ENCODE measurements around the gene NADK. TPM values are rescaled to one million over a fixed set of nuclear protein-coding genes. Genes with fewer than 3 reads are reported as not detected.
"Not testable (repeated sequence)": the region's sequence is repeated elsewhere in the genome, so short reads cannot be mapped to it uniquely, and the experiment has no call there.

NADK gene
- total and polyA plus RNA-seq, 2 donors (not counting 1 experiment from before 2014, with no cell fraction given): 149 to 184 TPM

GRCh38 chr1:1752636-1753606, 25.3 kb downstream of the NADK start:
- H3K27ac ChIP-seq (ENCODE audit: low read length in 2 of 2): no peak overlapping the region
- peaks cover 0 to 49% of the 10 kb centered on the region in 2 experiments for H3K36me3 ChIP-seq (replicated peaks in 1 of 2; ENCODE audit: control extremely low read depth in 1 of 2, control insufficient read depth in 1 of 2, extremely low read depth in 1 of 2, insufficient read depth in 2 of 2, low read length in 1 of 2)
- H3K4me2 ChIP-seq (replicated peaks; ENCODE audit: low read depth, low read length, poor library complexity, severe bottlenecking): no peak overlapping the region
- H3K4me1 ChIP-seq (ENCODE audit: control insufficient read depth in 2 of 2, insufficient read depth in 2 of 2, low read length in 2 of 2): no peaks in the 10 kb centered on the region
- H2AFZ ChIP-seq (ENCODE audit: insufficient read depth, low read depth, low read length, poor library complexity, severe bottlenecking): no peak overlapping the region
- no peak overlapping the region for H3K4me3 ChIP-seq (ENCODE audit: control extremely low read depth in 1 of 5, extremely low read depth in 1 of 5, insufficient read depth in 1 of 5, low read depth in 2 of 5, low read length in 4 of 5)
- H4K20me1 ChIP-seq (ENCODE audit: control insufficient read depth, insufficient read depth, low read length, poor library complexity, severe bottlenecking): peaks cover 27% of the 10 kb centered on the region
- ATAC-seq (ENCODE audit: low read depth) (no peak), DNase-seq (no peak)
- H3K9me3 ChIP-seq (ENCODE audit: control extremely low read depth in 1 of 3, control insufficient read depth in 2 of 3, insufficient read depth in 1 of 3, low read length in 2 of 3): no peaks in the 10 kb centered on the region
- 92% methylated on average over 27 of the region's 37 CpGs for WGBS (ENCODE audit: insufficient coverage)
- TF ChIP-seq EZH2 (IDR thresholded peaks at IDR 0.05; ENCODE audit: borderline replicate concordance, insufficient read depth, low read depth, low read length, poor library complexity, severe bottlenecking) (no peak), CTCF (IDR thresholded peaks at IDR 0.05) (no peak)
- Mint-ChIP-seq H3K27ac (no peak overlapping the region), H3K4me3 (no peak overlapping the region), H3K9me3 (ENCODE audit: insufficient read depth) (no peaks in the 10 kb centered on the region), H3K27me3 (no peaks in the 10 kb centered on the region), H3K4me1 (peaks cover 5% of the 10 kb centered on the region)
- ChIA-PET CTCF (interaction anchor here (0.7 kb wide), 1 partner anchor 161 kb away, joined by 3 read pairs; no protein-coding TSS in a partner anchor), POLR2A (no interaction called here)
- no peak overlapping the region for H3K9ac ChIP-seq (ENCODE audit: low read length)
- no peaks in the 10 kb centered on the region for H3K27me3 ChIP-seq (replicated peaks in 1 of 4; ENCODE audit: control extremely low read depth in 1 of 4, control insufficient read depth in 3 of 4, insufficient read depth in 4 of 4, low read length in 3 of 4)
- H3K79me2 ChIP-seq (ENCODE audit: control insufficient read depth, insufficient read depth, low read length): peaks cover 35% of the 10 kb centered on the region
- intact Hi-C loops (cut with micrococcal nuclease): no loop called here

GRCh38 chr1:1752190-1752589, 26.1 kb downstream of the NADK start:
- H3K9ac ChIP-seq (ENCODE audit: low read length): no peak overlapping the region
- no peak overlapping the region for H3K27ac ChIP-seq (ENCODE audit: low read length in 2 of 2)
- peaks cover 0 to 42% of the 10 kb centered on the region in 2 experiments for H3K36me3 ChIP-seq (replicated peaks in 1 of 2; ENCODE audit: control extremely low read depth in 1 of 2, control insufficient read depth in 1 of 2, extremely low read depth in 1 of 2, insufficient read depth in 2 of 2, low read length in 1 of 2)
- H3K27me3 Mint-ChIP-seq: no peaks in the 10 kb centered on the region
- peaks cover 28% of the 10 kb centered on the region for H3K79me2 ChIP-seq (ENCODE audit: control insufficient read depth, insufficient read depth, low read length)
- no peaks in the 10 kb centered on the region for H3K4me1 ChIP-seq (ENCODE audit: control insufficient read depth in 2 of 2, insufficient read depth in 2 of 2, low read length in 2 of 2)
- H3K4me2 ChIP-seq (replicated peaks; ENCODE audit: low read depth, low read length, poor library complexity, severe bottlenecking): no peak overlapping the region
- intact Hi-C loops (cut with micrococcal nuclease): no loop called here
- CTCF ChIA-PET: interaction anchor here (0.7 kb wide), 1 partner anchor 162 kb away, joined by 3 read pairs; no protein-coding TSS in a partner anchor
- ATAC-seq (ENCODE audit: low read depth) (no peak), DNase-seq (no peak)
- TF ChIP-seq CTCF (IDR thresholded peaks at IDR 0.05) (no peak), EZH2 (IDR thresholded peaks at IDR 0.05; ENCODE audit: borderline replicate concordance, insufficient read depth, low read depth, low read length, poor library complexity, severe bottlenecking) (no peak)
- no peak overlapping the region for H2AFZ ChIP-seq (ENCODE audit: insufficient read depth, low read depth, low read length, poor library complexity, severe bottlenecking)
- no peaks in the 10 kb centered on the region for H3K9me3 Mint-ChIP-seq (ENCODE audit: insufficient read depth)
- H3K27ac Mint-ChIP-seq: no peak overlapping the region
- H3K4me3 Mint-ChIP-seq: no peak overlapping the region
- peaks cover 20% of the 10 kb centered on the region for H4K20me1 ChIP-seq (ENCODE audit: control insufficient read depth, insufficient read depth, low read length, poor library complexity, severe bottlenecking)
- H3K4me3 ChIP-seq (ENCODE audit: control extremely low read depth in 1 of 5, extremely low read depth in 1 of 5, insufficient read depth in 1 of 5, low read depth in 2 of 5, low read length in 4 of 5): no peak overlapping the region
- no peaks in the 10 kb centered on the region for H3K9me3 ChIP-seq (ENCODE audit: control extremely low read depth in 1 of 3, control insufficient read depth in 2 of 3, insufficient read depth in 1 of 3, low read length in 2 of 3)
- POLR2A ChIA-PET: no interaction called here
- peaks cover 5% of the 10 kb centered on the region for H3K4me1 Mint-ChIP-seq
- H3K27me3 ChIP-seq (replicated peaks in 1 of 4; ENCODE audit: control extremely low read depth in 1 of 4, control insufficient read depth in 3 of 4, insufficient read depth in 4 of 4, low read length in 3 of 4): no peaks in the 10 kb centered on the region
- WGBS (ENCODE audit: insufficient coverage): 95% methylated on average over 11 of the region's 11 CpGs

- H3K27ac Mint-ChIP-seq; intact Hi-C loops (cut with micrococcal nuclease); H3K9ac ChIP-seq (ENCODE audit: low read length); H3K4me2 ChIP-seq (replicated peaks; ENCODE audit: low read depth, low read length, poor library complexity, severe bottlenecking); H3K4me1 ChIP-seq (ENCODE audit: control insufficient read depth in 2 of 2, insufficient read depth in 2 of 2, low read length in 2 of 2); H3K9me3 ChIP-seq (ENCODE audit: control extremely low read depth in 1 of 3, control insufficient read depth in 2 of 3, insufficient read depth in 1 of 3, low read length in 2 of 3); H3K4me1 Mint-ChIP-seq; DNase-seq; POLR2A ChIA-PET; H3K27me3 ChIP-seq (replicated peaks in 1 of 4; ENCODE audit: control extremely low read depth in 1 of 4, control insufficient read depth in 3 of 4, insufficient read depth in 4 of 4, low read length in 3 of 4); H3K4me3 Mint-ChIP-seq; H3K27ac ChIP-seq (ENCODE audit: low read length in 2 of 2); H3K27me3 Mint-ChIP-seq; H3K9me3 Mint-ChIP-seq (ENCODE audit: insufficient read depth); H3K4me3 ChIP-seq (ENCODE audit: control extremely low read depth in 1 of 5, extremely low read depth in 1 of 5, insufficient read depth in 1 of 5, low read depth in 2 of 5, low read length in 4 of 5); H3K79me2 ChIP-seq (ENCODE audit: control insufficient read depth, insufficient read depth, low read length); ATAC-seq (ENCODE audit: low read depth); H2AFZ ChIP-seq (ENCODE audit: insufficient read depth, low read depth, low read length, poor library complexity, severe bottlenecking): not testable (repeated sequence)
- 81% methylated on average over 3 of the region's 9 CpGs for WGBS (ENCODE audit: insufficient coverage)
- Histone ChIP-seq H3K36me3 (replicated peaks in 1 of 2; ENCODE audit: control extremely low read depth in 1 of 2, control insufficient read depth in 1 of 2, extremely low read depth in 1 of 2, insufficient read depth in 2 of 2, low read length in 1 of 2) (peaks cover 0 to 21% of the 10 kb centered on the region in 2 experiments), H4K20me1 (ENCODE audit: control insufficient read depth, insufficient read depth, low read length, poor library complexity, severe bottlenecking) (peaks cover 11% of the 10 kb centered on the region)
- CTCF ChIA-PET: interaction anchor here (0.6 kb wide), 1 partner anchor 254 kb away, joined by 3 read pairs; no protein-coding TSS in a partner anchor
These were observed 28.3 kb downstream of the NADK start for GRCh38 chr1:1749941-1750340.
